ENCODE results near the gene NR2F1-AS1. TPM values are rescaled to one million over a fixed set of nuclear protein-coding genes. Genes with fewer than 3 reads are reported as not detected.
A peak's percentile ranks its signal among the peaks of the same experiment; 100 is the strongest.
"Not testable (repeated sequence)": the region's sequence is repeated elsewhere in the genome, so short reads cannot be mapped to it uniquely, and the experiment has no call there.

The NR2F1-AS1 gene
- total RNA-seq, 1 donor from 2014 or later = 0.84 TPM

DNA sequence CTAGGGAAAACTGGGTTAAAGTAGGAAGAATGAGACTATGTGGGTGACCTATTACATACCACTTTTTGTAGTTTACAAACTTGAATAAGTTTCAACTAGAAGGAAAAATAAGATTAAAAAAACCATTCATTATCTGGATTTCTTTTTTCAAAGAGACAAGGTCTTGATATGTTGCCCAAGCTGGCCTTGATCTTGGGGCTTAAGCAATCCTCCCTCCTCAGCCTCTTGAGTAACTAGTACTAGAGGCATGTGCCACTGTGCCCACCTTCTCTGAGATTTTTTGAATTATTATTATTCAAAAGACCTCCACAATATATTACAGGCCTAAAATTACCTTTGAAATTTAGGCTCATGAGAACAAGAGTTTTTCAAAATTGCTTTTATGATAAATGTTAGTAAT lies 63.2 kb downstream of the NR2F1-AS1 start:
- no peak for ATAC-seq

DNA sequence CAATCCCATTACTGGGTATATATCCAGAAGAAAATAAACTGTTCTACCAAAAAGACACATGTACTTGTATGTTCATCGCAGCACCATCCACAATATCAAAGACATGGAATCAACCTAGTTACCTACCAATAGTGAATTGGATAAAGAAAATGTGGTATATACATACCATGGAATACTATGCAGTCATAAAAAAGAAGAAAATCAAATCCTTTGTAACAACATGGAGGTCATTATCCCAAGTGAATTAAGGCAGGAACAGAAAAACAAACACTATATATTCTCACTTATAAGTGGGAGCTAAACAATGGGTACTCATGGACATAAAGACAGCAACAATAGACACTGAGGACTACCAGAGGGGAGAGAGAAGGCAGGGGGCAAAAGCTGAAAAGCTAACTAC lies 67.7 kb downstream of the NR2F1-AS1 start:
- ATAC-seq = no peak

DNA sequence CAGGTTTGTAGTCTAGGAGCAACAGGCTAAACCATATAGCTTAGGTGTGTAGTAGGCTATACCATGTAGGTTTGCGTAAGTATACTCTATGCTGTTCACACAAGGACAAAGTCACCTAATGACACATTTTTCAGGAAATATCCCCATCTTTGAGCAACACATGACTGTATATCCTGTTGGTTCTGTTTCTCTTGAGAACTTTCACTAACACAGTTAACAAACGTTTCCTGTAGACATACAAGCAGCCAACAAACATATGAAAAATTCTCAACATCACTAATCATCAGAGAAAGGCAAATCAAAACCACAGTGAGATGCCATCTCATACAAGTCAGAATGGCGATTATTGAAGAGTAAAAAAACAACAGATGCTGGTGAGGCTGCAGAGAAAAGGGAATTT lies 68.2 kb downstream of the NR2F1-AS1 start:
- no peak for ATAC-seq

DNA sequence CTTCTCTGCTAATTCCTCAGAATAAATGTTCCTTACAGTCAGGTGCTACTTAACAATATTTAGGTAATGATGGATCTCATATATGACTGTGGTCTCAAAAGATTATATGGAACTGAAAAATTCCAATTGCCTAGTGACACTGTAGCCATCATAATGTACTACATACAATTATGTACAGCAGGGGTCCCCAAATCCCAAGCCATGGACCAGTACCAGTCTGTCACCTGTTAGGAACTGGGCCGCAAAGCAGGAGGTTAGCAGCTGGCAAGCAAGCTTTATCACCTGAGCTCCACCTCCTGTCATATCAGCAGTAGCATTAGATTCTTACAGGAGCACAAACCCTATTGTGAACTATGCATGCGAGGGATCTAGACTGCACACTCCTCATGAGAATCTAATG lies 69.6 kb downstream of the NR2F1-AS1 start:
- no peak for ATAC-seq

DNA sequence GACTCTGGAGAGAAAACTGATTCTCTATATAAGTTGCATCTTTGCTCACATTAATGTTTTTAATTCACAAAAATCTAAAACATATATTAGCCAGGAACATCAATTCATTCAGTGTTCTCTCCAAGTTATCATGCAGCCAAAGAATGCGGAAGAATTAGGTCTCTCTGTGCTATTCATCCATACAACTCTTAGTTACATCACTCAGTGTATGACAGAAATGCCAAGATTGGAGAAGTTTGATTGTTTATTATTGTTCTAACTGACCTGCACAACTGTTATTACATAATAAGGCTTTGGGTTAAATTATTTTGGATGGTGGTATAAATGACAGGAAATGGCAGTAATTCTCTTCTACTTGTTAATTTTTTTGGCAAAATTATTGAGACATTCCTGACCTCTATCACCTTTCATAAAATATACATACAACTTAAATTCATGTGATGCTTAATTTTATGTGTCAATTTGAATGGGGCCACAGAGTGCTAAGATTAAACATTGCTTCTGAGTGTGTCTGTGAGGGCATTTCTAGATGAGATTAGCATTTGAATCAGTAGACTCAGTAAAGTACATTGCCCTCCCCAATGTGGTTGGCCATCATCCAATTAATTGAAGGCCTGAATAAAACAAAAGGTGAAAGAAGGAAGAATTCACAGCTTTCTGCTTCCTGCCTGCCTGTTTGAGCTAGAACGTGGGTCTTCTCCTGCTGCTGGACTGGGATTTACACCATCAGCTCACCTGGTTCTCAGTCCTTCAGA lies 70.2 kb downstream of the NR2F1-AS1 start:
- ATAC-seq = no peak

DNA sequence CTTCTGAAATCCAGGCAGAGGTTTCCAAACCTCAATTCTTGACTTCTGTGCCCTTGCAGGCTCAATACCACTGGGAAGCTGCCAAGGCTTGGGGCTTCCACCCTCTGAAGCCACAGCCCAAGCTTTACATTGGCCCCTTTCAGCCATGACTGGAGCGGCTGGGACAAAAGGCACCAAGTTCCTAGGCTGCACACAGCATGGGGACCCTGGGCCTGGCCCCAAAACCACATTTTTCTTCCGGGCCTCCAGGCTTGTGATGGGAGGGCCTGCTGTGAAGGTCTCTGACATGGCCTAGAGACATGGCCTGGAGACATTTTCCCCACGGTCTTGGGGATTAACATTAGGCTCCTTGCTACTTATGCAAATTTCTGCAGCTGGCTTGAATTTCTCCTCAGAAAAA lies 75.5 kb downstream of the NR2F1-AS1 start:
- ATAC-seq = not testable (repeated sequence)

DNA sequence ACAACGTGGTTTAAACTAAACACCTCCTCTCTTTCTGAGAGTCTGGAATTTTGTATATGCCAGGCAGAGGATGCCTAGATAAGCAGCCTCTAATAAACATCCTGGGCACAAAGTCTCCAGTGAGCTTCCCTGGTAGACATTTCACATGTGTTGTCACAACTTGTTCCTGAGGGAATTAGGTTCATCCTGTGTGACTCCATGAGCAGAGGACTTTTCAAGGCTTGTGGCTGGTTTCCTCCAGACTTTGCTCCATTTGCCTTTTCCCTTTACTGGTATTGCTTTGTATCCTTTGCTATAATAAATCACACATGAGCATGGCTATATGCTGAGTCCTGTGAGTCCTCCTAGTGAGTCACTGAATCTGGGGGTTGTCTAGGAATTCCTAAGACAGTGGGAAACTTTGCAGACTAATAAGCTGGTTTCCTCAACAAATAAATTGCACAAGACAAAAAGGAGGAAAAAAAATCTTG lies 77.4 kb downstream of the NR2F1-AS1 start:
- no peak for ATAC-seq

DNA sequence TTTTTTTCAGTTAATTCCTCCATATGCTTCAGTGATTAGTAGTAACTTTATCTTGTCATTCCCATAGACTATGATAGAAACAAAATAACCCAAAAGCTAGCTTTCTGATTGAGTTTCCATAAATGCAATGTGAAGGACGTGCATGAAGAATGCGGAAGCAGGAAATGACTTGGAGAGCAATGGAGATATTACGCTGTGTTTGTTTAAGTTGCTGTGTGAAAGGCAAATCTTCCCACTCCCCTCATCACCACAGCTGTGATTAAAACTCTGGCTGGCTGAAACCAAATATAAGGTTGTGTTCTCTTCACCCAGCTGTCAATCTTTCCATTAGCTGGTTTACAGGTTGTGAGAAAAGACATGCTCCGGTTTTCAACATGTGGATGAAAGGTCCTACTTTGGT lies 83.9 kb downstream of the NR2F1-AS1 start:
- ATAC-seq = no peak

DNA sequence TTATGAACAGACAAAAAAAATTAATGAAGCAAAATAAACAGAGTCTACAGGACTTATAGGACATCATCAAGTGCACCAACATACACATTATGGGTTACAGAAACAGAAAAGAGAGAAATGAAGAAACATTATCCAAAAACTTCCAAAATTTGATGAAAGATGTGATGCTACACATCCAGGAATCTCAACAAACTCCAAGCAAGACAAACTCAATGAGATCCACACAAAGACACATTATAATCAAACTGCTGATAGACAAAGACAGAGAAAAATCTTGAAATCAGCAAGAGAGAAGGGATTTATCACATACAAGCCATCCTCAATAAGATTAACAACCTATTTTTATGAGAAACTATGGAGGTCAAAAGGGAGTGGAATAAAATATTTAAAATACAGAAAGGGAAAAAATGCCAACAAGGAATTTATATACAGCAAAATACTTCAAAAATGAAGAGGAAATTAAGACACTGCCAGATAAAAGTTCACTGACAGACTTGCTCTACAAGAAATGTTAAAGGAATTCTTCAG lies 101.0 kb downstream of the NR2F1-AS1 start:
- ATAC-seq = no peak

DNA sequence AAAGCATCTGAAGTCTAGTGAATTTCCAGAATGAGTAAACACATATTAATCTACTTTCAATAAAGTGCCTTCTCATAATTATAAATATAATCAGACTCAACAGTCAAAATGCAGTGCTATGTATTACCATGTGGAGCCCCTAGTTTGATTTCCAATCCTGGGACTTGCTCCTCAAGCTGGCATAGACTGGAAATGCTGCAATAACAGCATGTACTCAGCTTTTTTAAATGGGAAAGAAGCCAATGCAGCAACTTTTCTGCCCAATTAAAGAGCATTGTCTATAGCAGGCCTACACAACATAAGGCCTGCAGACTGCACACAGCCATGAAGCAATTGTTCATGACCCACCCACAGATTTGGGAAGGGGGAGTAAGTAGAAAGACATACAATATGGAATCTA lies 103.2 kb downstream of the NR2F1-AS1 start:
- ATAC-seq = no peak

DNA sequence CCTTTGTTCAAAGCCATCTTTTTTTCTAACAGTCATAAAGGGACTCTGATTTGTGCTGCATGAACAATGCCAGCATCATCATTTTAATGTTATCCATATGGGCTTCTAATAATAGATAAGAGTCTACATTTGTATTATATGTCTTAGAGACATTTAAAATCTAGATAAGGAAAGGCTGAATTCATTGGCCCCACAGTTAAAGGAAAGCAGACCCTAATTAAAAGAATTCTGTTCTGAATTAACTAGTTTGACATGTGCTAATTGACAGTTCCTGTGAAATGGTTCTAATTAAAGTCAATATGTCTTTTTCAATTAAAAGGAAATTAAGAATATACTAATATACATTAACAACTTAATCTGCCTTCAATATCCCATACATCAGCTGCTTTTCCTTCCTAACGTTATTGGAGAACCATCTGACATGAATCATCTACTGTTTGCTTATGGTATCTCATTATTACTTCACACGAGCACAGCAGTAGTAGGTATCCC lies 104.7 kb downstream of the NR2F1-AS1 start:
- no peak for ATAC-seq

DNA sequence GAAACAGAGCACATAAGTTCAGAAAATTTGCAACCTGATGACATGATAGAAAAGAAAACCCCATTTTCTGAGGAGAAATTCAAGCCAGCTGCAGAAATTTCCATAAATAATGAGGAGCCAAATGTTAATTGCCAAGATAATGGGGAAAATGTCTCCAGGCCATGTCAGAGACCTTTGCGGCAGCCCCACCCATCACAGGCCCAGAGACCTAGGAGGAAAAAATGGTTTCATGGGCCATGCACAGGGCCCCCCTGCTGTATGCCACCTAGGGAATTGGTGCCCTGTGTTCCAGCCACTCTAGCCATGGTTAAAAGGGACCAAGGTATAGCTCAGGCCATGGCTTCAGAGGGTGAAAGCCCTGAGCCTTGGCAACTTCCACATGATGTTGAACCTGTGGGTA lies 118.1 kb downstream of the NR2F1-AS1 start:
- ATAC-seq = no peak

DNA sequence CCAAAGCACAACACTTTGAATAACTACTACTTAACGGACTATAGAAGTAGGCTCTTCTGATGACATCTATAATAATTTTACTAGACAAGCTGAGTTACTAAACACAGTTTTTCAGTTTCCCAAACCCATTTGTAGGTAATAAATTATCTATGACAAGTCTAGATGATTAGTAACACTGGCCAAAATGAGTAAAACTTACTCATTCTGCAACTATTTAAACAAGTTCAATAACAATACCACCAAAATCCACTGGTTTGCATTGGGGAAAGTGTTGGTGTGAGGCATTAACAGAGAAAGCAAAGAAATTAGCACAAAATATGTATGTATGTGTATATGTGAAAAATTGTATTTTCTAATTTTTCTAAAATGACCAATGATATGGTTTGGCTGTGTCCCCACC lies 119.3 kb downstream of the NR2F1-AS1 start:
- ATAC-seq = no peak

DNA sequence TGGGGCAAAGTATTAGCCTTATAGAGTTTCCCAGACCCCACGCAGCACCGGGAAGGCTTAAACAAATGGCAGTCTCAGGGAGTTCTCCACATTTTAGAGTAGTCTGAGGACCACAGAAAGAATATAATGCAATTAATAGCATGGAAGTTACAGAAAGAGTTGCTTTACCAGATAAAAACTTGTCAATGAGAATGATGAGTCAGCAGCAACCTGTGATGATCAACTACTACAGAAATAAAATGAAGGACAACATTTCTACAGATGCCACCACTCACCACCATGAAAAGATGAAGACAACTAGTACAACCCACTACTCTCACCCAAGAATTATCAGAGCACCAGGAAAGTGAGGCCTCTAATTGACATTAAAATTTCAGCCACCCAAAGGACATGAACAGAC lies 120.7 kb downstream of the NR2F1-AS1 start:
- no peak for ATAC-seq

DNA sequence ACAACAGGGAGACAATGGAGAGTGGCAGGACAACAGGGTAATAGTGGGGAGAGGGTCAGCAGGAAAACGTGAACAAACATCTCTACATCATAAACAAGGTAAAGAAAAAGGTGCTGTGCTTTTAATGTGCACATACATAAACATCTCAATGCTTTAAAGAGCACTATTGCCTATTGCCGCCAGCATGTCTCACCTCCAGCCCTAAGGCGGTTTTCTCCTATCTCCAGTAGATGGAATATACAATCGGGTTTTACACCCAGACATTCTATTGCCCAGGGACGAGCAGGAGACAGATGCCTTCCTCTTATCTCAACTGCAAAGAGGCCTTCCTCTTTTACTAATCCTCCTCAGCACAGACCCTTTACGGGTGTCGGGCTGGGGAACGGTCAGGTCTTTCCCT lies 124.2 kb downstream of the NR2F1-AS1 start:
- not testable (repeated sequence) for ATAC-seq

DNA sequence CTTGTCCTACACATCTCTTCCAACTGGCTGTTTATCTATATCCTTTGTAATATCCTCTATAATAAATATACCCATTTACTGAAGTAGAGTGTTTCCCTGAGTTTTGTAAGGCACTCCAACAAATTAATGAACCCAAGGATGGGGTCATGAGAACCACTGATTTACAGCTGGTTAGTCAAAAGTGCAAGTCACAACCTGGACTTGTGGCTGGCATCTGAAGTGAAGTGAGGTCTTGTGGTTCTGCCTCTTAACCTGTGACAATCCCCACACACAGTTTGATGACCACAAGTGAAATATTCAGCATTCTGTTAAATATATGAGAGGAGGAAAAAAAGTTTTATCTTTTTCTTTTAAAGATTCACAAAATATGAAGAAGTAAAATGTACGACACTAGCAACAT lies 126.1 kb downstream of the NR2F1-AS1 start:
- ATAC-seq = no peak

DNA sequence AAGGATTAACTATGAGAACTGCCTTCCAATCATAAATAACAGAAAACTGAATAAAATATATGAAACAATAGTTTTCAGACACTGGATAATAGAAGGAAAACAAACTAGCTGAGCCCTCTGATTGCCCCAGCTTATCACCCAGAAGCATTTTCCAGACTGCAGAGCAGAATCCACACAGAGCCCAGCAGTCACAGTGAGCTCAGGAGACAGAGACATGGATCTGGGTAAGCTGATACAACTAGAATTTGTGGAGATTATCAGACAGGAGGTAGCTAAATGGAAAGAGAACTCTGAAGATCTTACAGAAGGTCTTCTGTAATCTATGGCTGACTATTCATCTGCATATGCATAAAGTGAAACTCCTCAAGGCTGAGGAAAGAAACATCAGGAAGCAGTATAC lies 128.8 kb downstream of the NR2F1-AS1 start:
- ATAC-seq = no peak

DNA sequence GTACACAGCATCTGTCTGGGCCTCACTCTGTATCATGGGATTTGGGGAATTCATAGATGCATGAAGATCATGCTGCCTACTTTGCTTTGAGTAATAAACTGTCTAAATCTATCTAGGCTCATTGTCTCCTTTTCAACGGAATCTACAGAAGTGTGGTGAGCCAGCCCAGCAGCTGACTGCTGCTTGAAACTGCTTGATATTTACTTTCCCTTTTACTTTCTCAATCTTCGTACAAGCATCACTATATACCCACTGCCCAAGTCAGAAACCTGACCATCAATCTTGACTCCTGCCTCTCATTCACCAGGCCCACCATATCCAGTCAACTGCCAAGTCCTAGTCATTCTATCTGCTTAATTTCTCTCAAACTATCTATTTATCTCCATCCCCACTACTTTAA lies 142.9 kb downstream of the NR2F1-AS1 start:
- no peak for ATAC-seq

DNA sequence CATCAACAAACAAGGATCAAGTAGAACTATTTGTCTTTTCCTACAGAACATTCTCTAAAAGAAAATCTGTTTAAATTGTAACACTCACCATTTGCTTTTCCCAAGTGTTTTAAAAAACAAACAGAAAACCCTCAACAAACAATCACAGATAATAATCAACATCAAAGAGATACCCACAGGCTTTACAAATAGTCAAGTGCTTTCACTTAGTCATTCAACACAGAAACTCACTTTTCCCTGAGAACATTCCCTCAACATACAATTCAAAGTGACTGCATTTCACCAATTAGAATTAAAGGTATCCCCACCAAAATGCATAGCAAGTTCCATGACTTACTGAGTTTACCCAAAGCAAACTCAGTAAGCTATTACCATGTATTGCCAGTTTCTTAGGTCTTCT lies 144.9 kb downstream of the NR2F1-AS1 start:
- ATAC-seq = no peak

DNA sequence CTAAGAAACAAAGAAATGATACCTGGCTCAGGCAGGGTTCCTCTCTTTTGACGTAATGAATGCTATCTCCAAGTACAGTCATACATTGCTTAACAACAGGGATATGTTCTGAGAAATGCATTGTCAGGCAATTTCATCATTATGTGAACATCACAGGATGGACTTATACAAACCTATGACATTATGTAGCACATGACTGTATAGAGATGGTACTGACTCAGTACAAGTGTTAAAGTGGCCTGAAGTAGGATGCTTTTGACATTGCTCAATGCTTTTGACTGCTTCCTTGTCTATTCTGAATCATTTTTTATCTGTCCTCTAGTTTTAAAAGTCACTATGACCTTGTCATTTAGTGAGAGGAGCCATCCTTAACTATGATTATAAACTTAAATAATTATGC lies 147.6 kb downstream of the NR2F1-AS1 start:
- peak; percentile 79 for ATAC-seq

DNA sequence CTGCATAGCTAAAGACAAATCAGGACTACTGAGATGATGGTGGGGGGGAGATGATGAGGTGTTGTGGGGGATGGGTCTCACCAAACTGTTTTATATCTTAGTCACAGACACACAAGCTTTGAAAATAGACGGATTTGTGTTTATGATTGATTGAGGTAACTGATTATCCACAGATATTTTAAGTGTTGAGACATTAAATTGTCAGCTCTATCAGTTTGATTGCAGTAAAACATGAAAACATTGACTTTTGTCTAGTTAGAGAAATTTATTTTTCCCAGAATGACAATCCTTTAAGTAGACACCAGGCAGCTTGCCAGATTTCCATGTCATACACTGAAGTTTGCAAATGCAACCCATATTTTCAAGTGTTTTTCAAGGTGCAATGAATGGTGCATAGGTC lies 149.8 kb downstream of the NR2F1-AS1 start:
- ATAC-seq = no peak

DNA sequence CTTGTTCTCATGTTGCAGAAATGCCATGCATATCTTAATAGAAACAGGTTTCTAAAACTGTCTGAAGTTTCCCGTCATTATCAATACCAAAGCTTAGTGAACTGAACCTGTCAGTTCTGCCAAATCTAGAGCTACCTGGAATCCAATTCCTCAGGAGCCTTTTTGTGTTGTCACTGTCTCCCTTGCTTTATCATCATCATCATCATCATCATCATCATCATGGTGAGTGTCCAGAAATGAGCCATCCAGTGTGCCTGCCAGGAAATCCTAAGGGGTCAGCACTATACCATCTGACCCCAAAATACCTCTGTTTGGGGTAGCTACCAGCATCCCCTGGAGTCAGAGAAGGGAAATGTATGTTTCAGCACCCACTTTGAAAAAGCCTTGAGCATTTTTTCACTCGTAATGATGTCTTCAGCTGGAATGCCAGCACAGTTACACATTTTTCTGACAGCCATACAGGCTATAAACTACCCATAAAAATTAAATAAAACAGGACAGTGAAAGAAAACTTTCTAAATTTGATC lies 150.3 kb downstream of the NR2F1-AS1 start:
- ATAC-seq = no peak

DNA sequence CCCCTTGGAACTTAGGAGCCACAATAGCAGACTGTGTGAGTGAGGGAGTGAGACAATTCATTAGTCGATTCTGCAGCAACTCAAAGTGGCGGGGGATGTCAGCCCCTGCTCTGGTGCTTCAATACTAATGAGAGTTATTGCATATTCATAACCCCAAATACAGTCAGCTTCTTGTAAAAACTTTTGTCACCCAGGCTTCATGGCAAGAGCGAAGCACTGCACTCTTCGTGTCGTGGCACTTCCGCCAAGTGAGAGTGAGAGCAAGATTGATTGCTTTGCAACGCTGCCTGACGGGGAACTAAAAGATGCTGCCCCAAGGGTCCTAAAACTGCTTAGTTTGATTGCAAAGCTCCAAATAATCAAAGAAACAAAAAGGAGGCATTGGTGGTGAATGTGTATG lies 150.9 kb downstream of the NR2F1-AS1 start:
- no peak for ATAC-seq

DNA sequence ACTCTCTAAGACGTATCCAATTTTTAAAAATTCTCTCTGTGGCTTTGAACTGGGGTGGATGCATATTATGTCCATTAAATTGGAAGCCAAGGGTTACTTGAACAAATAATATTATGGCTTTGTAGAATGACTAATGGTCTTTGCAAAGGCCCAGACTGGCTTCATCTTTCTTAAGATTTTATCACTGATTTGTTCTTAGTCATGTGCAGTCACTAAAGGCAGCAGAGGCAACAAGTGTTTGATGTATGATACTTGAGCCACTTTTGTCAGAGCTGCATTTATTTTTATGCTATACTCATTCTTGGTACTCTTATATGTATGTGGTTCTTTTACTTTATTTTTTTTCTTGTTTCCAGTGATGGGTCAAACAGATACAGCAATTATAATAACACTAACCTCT lies 152.2 kb downstream of the NR2F1-AS1 start:
- ATAC-seq = no peak
